Measurements from ENCODE around the gene NDRG2. TPM values are rescaled to one million over a fixed set of nuclear protein-coding genes. Genes with fewer than 3 reads are reported as not detected.

The NDRG2 gene
- total RNA-seq, 1 donor from 2014 or later: 11.8 TPM

DNA sequence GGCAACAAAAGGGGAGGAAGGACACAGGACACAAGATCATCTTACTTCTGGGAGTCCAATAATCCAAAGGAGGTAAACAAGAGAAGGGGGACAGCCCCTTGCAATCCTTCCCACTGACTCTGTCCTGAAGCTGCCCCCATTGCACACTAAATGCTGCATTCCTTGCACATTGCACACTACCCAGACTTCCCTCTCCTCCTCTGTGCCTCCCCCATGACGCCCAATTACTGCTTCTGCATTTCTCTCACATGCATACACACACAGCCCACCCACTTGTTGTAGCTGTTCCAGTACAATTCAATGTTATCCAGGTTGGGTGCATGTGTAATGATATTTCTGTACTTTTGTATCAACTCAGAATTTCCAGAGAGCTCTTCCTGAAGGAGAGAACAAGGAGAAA, 5.5 kb downstream of the NDRG2 start:
- FAIRE-seq (no peak), DNase-seq (ENCODE audit: low read depth) (no peak)
- TF ChIP-seq, protein P1, sequence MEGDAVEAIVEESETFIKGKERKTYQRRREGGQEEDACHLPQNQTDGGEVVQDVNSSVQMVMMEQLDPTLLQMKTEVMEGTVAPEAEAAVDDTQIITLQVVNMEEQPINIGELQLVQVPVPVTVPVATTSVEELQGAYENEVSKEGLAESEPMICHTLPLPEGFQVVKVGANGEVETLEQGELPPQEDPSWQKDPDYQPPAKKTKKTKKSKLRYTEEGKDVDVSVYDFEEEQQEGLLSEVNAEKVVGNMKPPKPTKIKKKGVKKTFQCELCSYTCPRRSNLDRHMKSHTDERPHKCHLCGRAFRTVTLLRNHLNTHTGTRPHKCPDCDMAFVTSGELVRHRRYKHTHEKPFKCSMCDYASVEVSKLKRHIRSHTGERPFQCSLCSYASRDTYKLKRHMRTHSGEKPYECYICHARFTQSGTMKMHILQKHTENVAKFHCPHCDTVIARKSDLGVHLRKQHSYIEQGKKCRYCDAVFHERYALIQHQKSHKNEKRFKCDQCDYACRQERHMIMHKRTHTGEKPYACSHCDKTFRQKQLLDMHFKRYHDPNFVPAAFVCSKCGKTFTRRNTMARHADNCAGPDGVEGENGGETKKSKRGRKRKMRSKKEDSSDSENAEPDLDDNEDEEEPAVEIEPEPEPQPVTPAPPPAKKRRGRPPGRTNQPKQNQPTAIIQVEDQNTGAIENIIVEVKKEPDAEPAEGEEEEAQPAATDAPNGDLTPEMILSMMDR (IDR thresholded peaks at IDR 0.05; ENCODE audit: insufficient read depth, low read depth, low read length): no peak
- TF ChIP-seq EZH2 (IDR thresholded peaks at IDR 0.05; ENCODE audit: insufficient read depth, low read length): no peak
- H3K79me2 ChIP-seq (ENCODE audit: insufficient read depth, low read length): no peaks in the 10 kb centered on the region
- H3K4me2 ChIP-seq (ENCODE audit: low read length): no peak overlapping the region
- no peak overlapping the region for H3K9ac ChIP-seq (ENCODE audit: low read length)
- Mint-ChIP-seq H3K4me3 (ENCODE audit: unreplicated experiment) (no peak overlapping the region), H3K27me3 (ENCODE audit: low read depth, unreplicated experiment) (peaks cover 30% of the 10 kb centered on the region), H3K27ac (ENCODE audit: unreplicated experiment) (no peak overlapping the region), H3K9me3 (ENCODE audit: unreplicated experiment) (peaks cover 5% of the 10 kb centered on the region), H3K36me3 (ENCODE audit: low read depth, unreplicated experiment) (peaks cover 8% of the 10 kb centered on the region), H3K4me1 (ENCODE audit: low read depth, unreplicated experiment) (peaks cover 15% of the 10 kb centered on the region)
- peaks cover 4% of the 10 kb centered on the region for H3K4me1 ChIP-seq (ENCODE audit: insufficient read depth, low read length)
- no peaks in the 10 kb centered on the region for H3K9me3 ChIP-seq (ENCODE audit: insufficient read depth, low read depth, low read length)
- H3K4me3 ChIP-seq (ENCODE audit: insufficient read depth, low read depth, low read length): no peak overlapping the region
- H2AFZ ChIP-seq (ENCODE audit: low read depth, low read length): no peak overlapping the region
- no peaks in the 10 kb centered on the region for H3K36me3 ChIP-seq (ENCODE audit: insufficient read depth, low read length)
- peaks cover 22% of the 10 kb centered on the region for H3K27me3 ChIP-seq (ENCODE audit: insufficient read depth, low read length)
- no peak overlapping the region for H3K27ac ChIP-seq (ENCODE audit: low read depth, low read length)
- H4K20me1 ChIP-seq (ENCODE audit: insufficient read depth, low read length): no peaks in the 10 kb centered on the region

DNA sequence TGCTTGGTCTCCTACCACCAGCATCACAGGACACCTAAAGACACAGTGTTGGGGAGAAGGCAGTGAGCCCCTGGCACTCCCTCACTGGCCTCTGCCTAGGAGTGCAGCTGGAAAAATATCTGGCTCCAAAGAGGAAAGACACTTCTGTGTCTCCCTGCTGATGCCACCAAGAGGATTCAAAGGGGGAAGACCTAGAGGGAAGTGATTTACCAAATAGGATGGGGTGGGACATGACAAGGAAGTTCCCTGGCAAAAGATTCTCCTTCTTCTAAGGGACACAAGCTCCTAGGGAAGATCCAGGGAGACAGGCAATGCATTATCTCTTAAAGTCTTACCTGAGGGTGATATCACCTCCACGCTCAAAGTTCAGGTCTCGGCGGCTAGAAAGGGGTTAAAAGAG, 6.1 kb downstream of the NDRG2 start:
- H3K9me3 Mint-ChIP-seq (ENCODE audit: unreplicated experiment): peaks cover 5% of the 10 kb centered on the region
- DNase-seq (ENCODE audit: low read depth): no peak
- H3K36me3 Mint-ChIP-seq (ENCODE audit: low read depth, unreplicated experiment): peaks cover 8% of the 10 kb centered on the region
- no peak overlapping the region for H3K4me3 Mint-ChIP-seq (ENCODE audit: unreplicated experiment)
- no peaks in the 10 kb centered on the region for H3K9me3 ChIP-seq (ENCODE audit: insufficient read depth, low read depth, low read length)
- H3K27me3 ChIP-seq (ENCODE audit: insufficient read depth, low read length): peaks cover 16% of the 10 kb centered on the region
- no peak overlapping the region for H3K27ac ChIP-seq (ENCODE audit: low read depth, low read length)
- H3K9ac ChIP-seq (ENCODE audit: low read length): no peak overlapping the region
- H3K4me2 ChIP-seq (ENCODE audit: low read length): no peak overlapping the region
- FAIRE-seq: no peak
- H3K36me3 ChIP-seq (ENCODE audit: insufficient read depth, low read length): no peaks in the 10 kb centered on the region
- peaks cover 12% of the 10 kb centered on the region for H3K4me1 Mint-ChIP-seq (ENCODE audit: low read depth, unreplicated experiment)
- no peak overlapping the region for H3K4me3 ChIP-seq (ENCODE audit: insufficient read depth, low read depth, low read length)
- no peaks in the 10 kb centered on the region for H4K20me1 ChIP-seq (ENCODE audit: insufficient read depth, low read length)
- no peaks in the 10 kb centered on the region for H3K79me2 ChIP-seq (ENCODE audit: insufficient read depth, low read length)
- H3K27me3 Mint-ChIP-seq (ENCODE audit: low read depth, unreplicated experiment): peaks cover 25% of the 10 kb centered on the region
- peaks cover 4% of the 10 kb centered on the region for H3K4me1 ChIP-seq (ENCODE audit: insufficient read depth, low read length)
- TF ChIP-seq EZH2 (IDR thresholded peaks at IDR 0.05; ENCODE audit: insufficient read depth, low read length): no peak
- TF ChIP-seq, protein P1 (IDR thresholded peaks at IDR 0.05; ENCODE audit: insufficient read depth, low read depth, low read length): no peak
- H3K27ac Mint-ChIP-seq (ENCODE audit: unreplicated experiment): no peak overlapping the region
- H2AFZ ChIP-seq (ENCODE audit: low read depth, low read length): no peak overlapping the region

DNA sequence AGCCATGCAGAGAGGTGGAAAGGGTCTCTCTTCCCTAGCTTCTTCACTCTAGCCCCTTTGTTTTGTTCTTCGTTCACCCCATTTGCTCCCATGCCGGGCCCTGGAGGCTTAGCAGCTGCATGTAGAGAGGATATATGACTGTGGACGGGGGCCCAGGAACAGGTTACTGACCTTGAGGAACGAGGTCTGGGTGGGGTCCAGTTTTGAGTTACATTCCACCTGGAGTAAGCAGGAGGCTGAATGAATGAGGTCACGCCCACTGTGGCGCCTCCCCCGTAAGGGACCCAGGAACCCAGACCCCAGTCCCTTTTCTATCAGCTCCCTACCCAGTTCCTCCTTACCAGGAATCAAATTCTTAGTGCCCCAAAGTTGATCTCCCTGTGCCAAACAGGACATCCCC, 6.6 kb downstream of the NDRG2 start:
- Histone ChIP-seq H3K4me3 (ENCODE audit: insufficient read depth, low read depth, low read length) (no peak overlapping the region), H3K79me2 (ENCODE audit: insufficient read depth, low read length) (no peaks in the 10 kb centered on the region), H3K9ac (ENCODE audit: low read length) (no peak overlapping the region), H3K27me3 (ENCODE audit: insufficient read depth, low read length) (peaks cover 14% of the 10 kb centered on the region), H3K9me3 (ENCODE audit: insufficient read depth, low read depth, low read length) (no peaks in the 10 kb centered on the region), H2AFZ (ENCODE audit: low read depth, low read length) (no peak overlapping the region), H4K20me1 (ENCODE audit: insufficient read depth, low read length) (no peaks in the 10 kb centered on the region), H3K36me3 (ENCODE audit: insufficient read depth, low read length) (no peaks in the 10 kb centered on the region), H3K27ac (ENCODE audit: low read depth, low read length) (no peak overlapping the region), H3K4me2 (ENCODE audit: low read length) (no peak overlapping the region), H3K4me1 (ENCODE audit: insufficient read depth, low read length) (peaks cover 4% of the 10 kb centered on the region)
- H3K4me1 Mint-ChIP-seq (ENCODE audit: low read depth, unreplicated experiment): peaks cover 12% of the 10 kb centered on the region
- FAIRE-seq (no peak), DNase-seq (ENCODE audit: low read depth) (no peak)
- peaks cover 5% of the 10 kb centered on the region for H3K9me3 Mint-ChIP-seq (ENCODE audit: unreplicated experiment)
- peaks cover 8% of the 10 kb centered on the region for H3K36me3 Mint-ChIP-seq (ENCODE audit: low read depth, unreplicated experiment)
- TF ChIP-seq, protein P1 (IDR thresholded peaks at IDR 0.05; ENCODE audit: insufficient read depth, low read depth, low read length): no peak
- TF ChIP-seq EZH2 (IDR thresholded peaks at IDR 0.05; ENCODE audit: insufficient read depth, low read length): no peak
- no peak overlapping the region for H3K27ac Mint-ChIP-seq (ENCODE audit: unreplicated experiment)
- no peak overlapping the region for H3K4me3 Mint-ChIP-seq (ENCODE audit: unreplicated experiment)
- H3K27me3 Mint-ChIP-seq (ENCODE audit: low read depth, unreplicated experiment): peaks cover 23% of the 10 kb centered on the region
